Breast epithelium (tissue), 4 donors: Measurements from ENCODE around the gene ACACA. TPM values are rescaled to one million over a fixed set of nuclear protein-coding genes. Genes with fewer than 3 reads are reported as not detected.

ENCODE experiments used
- DNase-seq, 2 donors: peaks; one replicate each; pipeline ENCODE4 v3.0.0-alpha.2; 2019; ENCODE audit warnings: low spot score in 2 of 2
- H3K27ac ChIP-seq, 2 donors: fragments of 200-600 bp; sonication (generic) in 1 of 2; one replicate each; pipeline ENCODE4 v1.5.1; 2016 to 2019; ENCODE audit warnings: mild to moderate bottlenecking in 1 of 2
- H3K27me3 ChIP-seq, 2 donors: fragments of 200-600 bp; sonication (generic) in 1 of 2; one replicate each; pipeline versions ENCODE4 v1.5.1 to v1.6.0; 2017 to 2019; ENCODE audit warnings: control low read depth in 1 of 2, mild to moderate bottlenecking in 1 of 2
- H3K36me3 ChIP-seq: fragments of 200-600 bp; one replicate; pipeline ENCODE4 v1.5.1; 2019
- H3K4me1 ChIP-seq, 2 donors: fragments of 200-600 bp; sonication (generic); one replicate each; pipeline ENCODE4 v1.5.1; 2016 to 2019; ENCODE audit warnings: control low read depth in 1 of 2
- H3K4me3 ChIP-seq, 3 donors: fragments of 200-600 bp; sonication (generic); 1 replicate in 2 of 3; 2 replicates in 1 of 3; pipeline ENCODE4 v1.5.1; 2016 to 2019; ENCODE audit warnings: mild to moderate bottlenecking in 3 of 3, moderate library complexity in 2 of 3
- H3K9me3 ChIP-seq, 2 donors: fragments of 200-600 bp; sonication (generic) in 1 of 2; one replicate each; pipeline ENCODE4 v1.5.1; 2016 to 2019; ENCODE audit warnings: control low read depth in 1 of 2
- CTCF ChIP-seq, 3 donors: fragments of 450-650 bp; IDR thresholded peaks; one replicate each; pipeline ENCODE4 v1.5.1; 2016 to 2017; ENCODE audit warnings: antibody characterized with exemption in 3 of 3, mild to moderate bottlenecking in 3 of 3, moderate library complexity in 3 of 3
- POLR2A ChIP-seq: fragments of 450-650 bp; IDR thresholded peaks from one replicate; pipeline ENCODE4 v1.6.1; 2016; ENCODE audit warnings: antibody characterized with exemption, mild to moderate bottlenecking, moderate library complexity
- POLR2AphosphoS5 ChIP-seq, 3 donors: sonication (generic); formaldehyde crosslinking; IDR thresholded peaks; one replicate each; pipeline ENCODE4 v1.6.1; 2017; ENCODE audit warnings: antibody characterized with exemption in 3 of 3
- intact Hi-C: fragments of 100-400 bp; cut with DNase I; formaldehyde crosslinking; loops from one replicate; pipeline ENCODE4 v1.15.1; 2023; ENCODE audit warnings: low total_unique reads
- total RNA-seq, 3 donors: library from RNA; depleted of rRNA; stranded (reverse); fragments of >200 nt; gene quantifications; one replicate each; pipeline ENCODE4 v1.1.0, GENCODE V29; 2016

Gene ACACA
- total RNA-seq, 3 donors from 2014 or later = 32.8 to 46.5 (median 36.1) TPM

GRCh38 chr17:37106049-37106448 lies 300.6 kb downstream of the ACACA start:
- H3K36me3 ChIP-seq = no peaks in the 10 kb centered on the region
- DNase-seq = no peak
- intact Hi-C loops = no loop called here

GRCh38 chr17:37103231-37103630 lies 303.4 kb downstream of the ACACA start:
- TF ChIP-seq CTCF (IDR thresholded peaks at IDR 0.05) = no peak
- TF ChIP-seq POLR2A = no peak
- no peak for TF ChIP-seq POLR2AphosphoS5 (IDR thresholded peaks at IDR 0.05)
- H3K4me1 ChIP-seq = peaks cover 0 to 6% of the 10 kb centered on the region in 2 donors
- no peaks in the 10 kb centered on the region for H3K36me3 ChIP-seq
- H3K27me3 ChIP-seq = no peaks in the 10 kb centered on the region
- no peak for DNase-seq
- no peak overlapping the region for H3K4me3 ChIP-seq
- no peaks in the 10 kb centered on the region for H3K9me3 ChIP-seq
- H3K27ac ChIP-seq = no peak overlapping the region
- intact Hi-C loops = no loop called here

More at GRCh38 chr17:37106049-37106448, 300.6 kb downstream of the ACACA start:
- Histone ChIP-seq H3K4me1 (peaks cover 0 to 6% of the 10 kb centered on the region in 2 donors), H3K27me3 (no peaks in the 10 kb centered on the region), H3K9me3 (no peaks in the 10 kb centered on the region), H3K27ac (no peak overlapping the region), H3K4me3 (no peak overlapping the region)
- TF ChIP-seq POLR2AphosphoS5 (IDR thresholded peaks at IDR 0.05) = no peak
- no peak for TF ChIP-seq POLR2A
- no peak for TF ChIP-seq CTCF (IDR thresholded peaks at IDR 0.05)

- TF ChIP-seq POLR2A = no peak
- no peak for TF ChIP-seq POLR2AphosphoS5 (IDR thresholded peaks at IDR 0.05)
- TF ChIP-seq CTCF (IDR thresholded peaks at IDR 0.05) = no peak
- no peak for DNase-seq
- Histone ChIP-seq H3K9me3 (no peaks in the 10 kb centered on the region), H3K4me3 (no peak overlapping the region), H3K36me3 (no peaks in the 10 kb centered on the region), H3K27me3 (no peaks in the 10 kb centered on the region), H3K4me1 (no peaks in the 10 kb centered on the region), H3K27ac (no peak overlapping the region)
- intact Hi-C loops = no loop called here
Observed at GRCh38 chr17:37101306-37101705, 305.3 kb downstream of the ACACA start.

GRCh38 chr17:37100231-37100630 lies 306.4 kb downstream of the ACACA start:
- H3K36me3 ChIP-seq = no peaks in the 10 kb centered on the region
- H3K27me3 ChIP-seq = no peaks in the 10 kb centered on the region
- no peak overlapping the region for H3K27ac ChIP-seq
- H3K9me3 ChIP-seq = no peaks in the 10 kb centered on the region
- no peak for TF ChIP-seq POLR2A
- no peak for TF ChIP-seq POLR2AphosphoS5 (IDR thresholded peaks at IDR 0.05)
- TF ChIP-seq CTCF (IDR thresholded peaks at IDR 0.05) = no peak
- H3K4me3 ChIP-seq = no peak overlapping the region
- no peak for DNase-seq
- intact Hi-C loops = no loop called here
- H3K4me1 ChIP-seq = no peaks in the 10 kb centered on the region

GRCh38 chr17:37098910-37099664 lies 307.5 kb downstream of the ACACA start:
- no peaks in the 10 kb centered on the region for H3K36me3 ChIP-seq
- H3K27ac ChIP-seq = no peak overlapping the region
- no peaks in the 10 kb centered on the region for H3K27me3 ChIP-seq
- H3K9me3 ChIP-seq = no peaks in the 10 kb centered on the region
- H3K4me1 ChIP-seq = no peaks in the 10 kb centered on the region
- H3K4me3 ChIP-seq = no peak overlapping the region
- intact Hi-C loops = no loop called here
- no peak for TF ChIP-seq POLR2AphosphoS5 (IDR thresholded peaks at IDR 0.05)
- no peak for TF ChIP-seq CTCF (IDR thresholded peaks at IDR 0.05)
- no peak for TF ChIP-seq POLR2A
- DNase-seq = no peak
